Esophagus squamous epithelium (tissue), 4 donors: ENCODE data around the gene LAMP2.

Experiments used
- POLR2A ChIP-seq, 4 donors: fragments of 450-650 bp; IDR thresholded peaks; one replicate each; pipeline ENCODE4 v1.6.1; 2017; ENCODE audit warnings: antibody characterized with exemption in 4 of 4, mild to moderate bottlenecking in 4 of 4, moderate library complexity in 3 of 4
- TF ChIP-seq, protein P1 (sequence below), 6 experiments: fragments of 450-650 bp in 4 of 6; fragments of 200-600 bp in 2 of 6; sonication (generic) in 2 of 6; IDR thresholded peaks; one replicate each; pipeline ENCODE4 v1.5.1; 2016 to 2019; ENCODE audit warnings: antibody characterized with exemption in 6 of 6, mild to moderate bottlenecking in 4 of 6, moderate library complexity in 4 of 6

DNA sequence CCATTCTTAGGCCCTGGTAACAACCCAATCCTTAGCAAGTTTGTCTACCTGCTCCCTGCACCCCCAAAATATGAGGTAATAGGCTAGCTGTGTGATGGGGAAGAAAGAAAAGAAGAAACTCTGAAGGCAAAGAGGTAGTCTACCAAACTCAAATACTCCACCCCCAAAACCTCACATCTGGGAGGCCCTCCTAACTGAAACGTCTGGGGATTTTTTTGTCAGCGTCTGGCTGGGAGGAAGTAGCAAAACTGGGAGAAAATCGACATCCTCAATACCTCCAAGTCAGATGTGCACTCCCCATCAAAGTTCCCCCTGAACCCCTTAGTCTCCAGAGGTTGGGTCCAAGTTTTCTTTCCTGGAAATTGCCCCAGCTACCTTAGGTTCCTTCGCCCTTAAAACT is 1.0 kb downstream of the LAMP2 start:
- no peak for TF ChIP-seq POLR2A (IDR thresholded peaks at IDR 0.05)
- TF ChIP-seq, protein P1, sequence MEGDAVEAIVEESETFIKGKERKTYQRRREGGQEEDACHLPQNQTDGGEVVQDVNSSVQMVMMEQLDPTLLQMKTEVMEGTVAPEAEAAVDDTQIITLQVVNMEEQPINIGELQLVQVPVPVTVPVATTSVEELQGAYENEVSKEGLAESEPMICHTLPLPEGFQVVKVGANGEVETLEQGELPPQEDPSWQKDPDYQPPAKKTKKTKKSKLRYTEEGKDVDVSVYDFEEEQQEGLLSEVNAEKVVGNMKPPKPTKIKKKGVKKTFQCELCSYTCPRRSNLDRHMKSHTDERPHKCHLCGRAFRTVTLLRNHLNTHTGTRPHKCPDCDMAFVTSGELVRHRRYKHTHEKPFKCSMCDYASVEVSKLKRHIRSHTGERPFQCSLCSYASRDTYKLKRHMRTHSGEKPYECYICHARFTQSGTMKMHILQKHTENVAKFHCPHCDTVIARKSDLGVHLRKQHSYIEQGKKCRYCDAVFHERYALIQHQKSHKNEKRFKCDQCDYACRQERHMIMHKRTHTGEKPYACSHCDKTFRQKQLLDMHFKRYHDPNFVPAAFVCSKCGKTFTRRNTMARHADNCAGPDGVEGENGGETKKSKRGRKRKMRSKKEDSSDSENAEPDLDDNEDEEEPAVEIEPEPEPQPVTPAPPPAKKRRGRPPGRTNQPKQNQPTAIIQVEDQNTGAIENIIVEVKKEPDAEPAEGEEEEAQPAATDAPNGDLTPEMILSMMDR (IDR thresholded peaks at IDR 0.05) = no peak
